K562 (cell line): ENCODE data around the gene FANK1. TPM values are rescaled to one million over a fixed set of nuclear protein-coding genes. Genes with fewer than 3 reads are reported as not detected.

Experiments used
- ATAC-seq: fragments of 200-7000 bp; cut with Tn5 transposase; 3 replicates; pipeline ENCODE4 v1.9.1; 2020; ENCODE audit warnings: moderate library complexity
- BruUV-seq: library from RNA; stranded (reverse); fragments of 400-500 nt; replicated peaks from 2 replicates; lab custom pipeline; 2021; lab: Mats Ljungman, UMichigan
- CTCF ChIA-PET: fragments of 300-600 bp; formaldehyde crosslinking; extraction: SDS; loops from one replicate; lab custom pipeline; 2021; ENCODE audit warnings: low intra/inter-chr PET ratio; lab: Yijun Ruan, JAX
- POLR2A ChIA-PET: fragments of 300-600, 350-650 bp; sonication (Branson Sonifier 250); formaldehyde crosslinking; extraction: SDS; loops from one replicate; lab custom pipeline; 2021; ENCODE audit warnings: antibody characterized with exemption, inconsistent platforms; lab: Yijun Ruan, JAX
- DNase-seq, 4 experiments: peaks; one replicate each; pipeline versions ENCODE4 v3.0.0 to v3.0.0-alpha.2; 2011 to 2018; ENCODE audit warnings: low spot score in 3 of 4, mixed read lengths in 3 of 4; ENCODE audit errors: extremely low read depth in 1 of 4
- FAIRE-seq: peaks from 2 replicates; lab custom pipeline; 2011; peaks lifted over from hg19 to GRCh38; lab: Jason Lieb, UNC
- H2AFZ ChIP-seq: 2 replicates; pipeline ENCODE4 v1.6.0; 2011; ENCODE audit warnings: low read depth, low read length, control low read depth, inconsistent platforms
- H3K27ac ChIP-seq: fragments of 200-600 bp; 3 replicates; pipeline ENCODE4 v1.8.0; 2011; ENCODE audit warnings: low read depth, mild to moderate bottlenecking, control low read depth, inconsistent platforms, low read length, moderate library complexity, mixed read lengths; ENCODE audit errors: extremely low read depth
- H3K27me3 ChIP-seq, 2 experiments: fragments of 300-600 bp in 1 of 2; 2 replicates in 1 of 2; 3 replicates in 1 of 2; pipeline versions ENCODE4 v1.6.0 to v1.8.0; 2011; ENCODE audit warnings: inconsistent platforms in 2 of 2, low read length in 2 of 2, mild to moderate bottlenecking in 1 of 2, mixed read lengths in 1 of 2, moderate library complexity in 1 of 2; ENCODE audit not compliant: control insufficient read depth in 2 of 2, insufficient read depth in 2 of 2
- H3K36me3 ChIP-seq: fragments of 300-600 bp; 3 replicates; pipeline ENCODE4 v1.8.0; 2011; ENCODE audit warnings: mild to moderate bottlenecking, low read length, inconsistent platforms; ENCODE audit not compliant: control insufficient read depth, insufficient read depth
- H3K4me1 ChIP-seq, 2 experiments: fragments of 200-600 bp in 1 of 2; replicated peaks in 1 of 2; 2 replicates in 1 of 2; 3 replicates in 1 of 2; pipeline versions ENCODE4 v1.5.1 to v1.8.0; 2011; ENCODE audit warnings: inconsistent platforms in 2 of 2, low read length in 2 of 2, mild to moderate bottlenecking in 1 of 2, mixed read lengths in 1 of 2, moderate library complexity in 1 of 2; ENCODE audit not compliant: control insufficient read depth in 2 of 2, insufficient read depth in 2 of 2
- H3K4me2 ChIP-seq: 2 replicates; pipeline ENCODE4 v1.6.1; 2011; ENCODE audit warnings: low read length, control low read depth, inconsistent platforms, mixed read lengths; ENCODE audit not compliant: insufficient read depth
- H3K4me3 ChIP-seq: fragments of 200-600 bp; sonication (generic), shearing (Covaris generic); 2 replicates; pipeline ENCODE4 v1.5.1; 2016; ENCODE audit warnings: control low read depth, inconsistent platforms
- H3K79me2 ChIP-seq: fragments of 200-600 bp; 3 replicates; pipeline ENCODE4 v1.8.0; 2011; ENCODE audit warnings: low read length, inconsistent platforms; ENCODE audit not compliant: control insufficient read depth, insufficient read depth
- H3K9ac ChIP-seq, 2 experiments: 2 replicates each; pipeline versions ENCODE4 v1.6.0 to v1.6.1; 2011; ENCODE audit warnings: low read depth in 2 of 2, low read length in 2 of 2, control low read depth in 1 of 2, inconsistent platforms in 1 of 2, mild to moderate bottlenecking in 1 of 2, mixed read lengths in 1 of 2; ENCODE audit not compliant: insufficient read depth in 1 of 2
- H3K9me1 ChIP-seq: one replicate; pipeline ENCODE4 v1.6.0; 2011; ENCODE audit warnings: inconsistent platforms, mild to moderate bottlenecking, low read length, moderate library complexity; ENCODE audit not compliant: control insufficient read depth, insufficient read depth
- H3K9me3 ChIP-seq: replicated peaks from 2 replicates; pipeline ENCODE4 v1.5.1; 2011; ENCODE audit warnings: low read depth, low read length, inconsistent platforms; ENCODE audit not compliant: control insufficient read depth, insufficient read depth
- H4K20me1 ChIP-seq: replicated peaks from 2 replicates; pipeline ENCODE4 v1.6.1; 2011; ENCODE audit warnings: low read length, inconsistent platforms, mixed read lengths; ENCODE audit not compliant: control insufficient read depth, insufficient read depth
- CBX8 ChIP-seq: fragments of 200-600 bp; sonication (generic); IDR thresholded peaks from 2 replicates; pipeline ENCODE4 v1.6.1; 2012; ENCODE audit warnings: borderline replicate concordance, mixed run types, low read depth, mild to moderate bottlenecking, moderate library complexity, mixed read lengths, low read length, control low read depth, inconsistent platforms; ENCODE audit not compliant: poor library complexity, severe bottlenecking; ENCODE audit errors: extremely low read depth
- DPF2 ChIP-seq: fragments of 450-650 bp; IDR thresholded peaks from 2 replicates; pipeline ENCODE4 v1.6.1; 2016
- GTF2F1 ChIP-seq: IDR thresholded peaks from 2 replicates; pipeline ENCODE4 v1.6.1; 2011; ENCODE audit warnings: low read depth, low read length, improper control_type of control experiment
- MTF1 ChIP-seq: fragments of 250-450 bp; sonication (Bioruptor Pico); IDR thresholded peaks from 2 replicates; pipeline ENCODE4 v1.9.0; 2021; ENCODE audit warnings: moderate library complexity, mild to moderate bottlenecking, inconsistent platforms, borderline replicate concordance
- NCOA1 ChIP-seq: fragments of 450-650 bp; IDR thresholded peaks from 2 replicates; pipeline ENCODE4 v1.6.1; 2016; ENCODE audit warnings: low read depth
- NCOR1 ChIP-seq: fragments of 450-650 bp; IDR thresholded peaks from 2 replicates; pipeline ENCODE4 v1.6.1; 2016; ENCODE audit warnings: mild to moderate bottlenecking, moderate library complexity
- NUFIP1 ChIP-seq: fragments of 450-650 bp; IDR thresholded peaks from 2 replicates; pipeline ENCODE4 v1.6.1; 2018; ENCODE audit not compliant: partially characterized antibody
- TAF1 ChIP-seq: IDR thresholded peaks from 2 replicates; pipeline ENCODE4 v1.6.1; 2011; ENCODE audit warnings: mild to moderate bottlenecking, low read length, moderate library complexity; ENCODE audit not compliant: insufficient read depth, control insufficient read depth, severe bottlenecking; ENCODE audit errors: extremely low read depth
- WGBS: fragments of 100-300 bp; shearing (Covaris generic); methylation state at CpG from one replicate; pipeline ENCODE4 v1.1.6; 2016; ENCODE audit warnings: low coverage, mixed read lengths; ENCODE audit not compliant: insufficient coverage; ENCODE audit errors: missing lambda C conversion rate; 5-methylcytosine and 5-hydroxymethylcytosine counted together
- in situ Hi-C: fragments of 300-500 bp; cut with MboI; formaldehyde crosslinking; loops from 4 replicates; pipeline ENCODE4 v1.15.0; 2018; ENCODE audit warnings: inconsistent platforms, mixed read lengths
- intact Hi-C: fragments of 100-400 bp; cut with micrococcal nuclease; formaldehyde crosslinking; loops from 2 replicates; pipeline ENCODE4 v1.14.2; 2022
- polyA plus RNA-seq, 8 experiments: library from polyadenylated mRNA; depleted of rRNA in 4 of 8; stranded (reverse) in 5 of 8; unstranded in 3 of 8; fragments of >200 nt; fragmentation: Nextera tagmentation in 2 of 8; fragmentation: Illumina TruSeq in 1 of 8; extraction: Ambion mirVana in 2 of 8; extraction: Trizol in 1 of 8; gene quantifications; 2 replicates each; pipeline versions ENCODE4 v1.2.1 to v1.2.3, GENCODE V29; 2011 to 2014; ENCODE audit warnings: inconsistent platforms in 1 of 8, missing spikeins in 1 of 8
- total RNA-seq, 7 experiments: library from RNA; depleted of rRNA in 6 of 7; stranded (reverse); fragments of >200 nt in 6 of 7; fragmentation: Illumina TruSeq in 2 of 7; extraction: Trizol in 2 of 7; gene quantifications; 2 replicates each; pipeline versions ENCODE4 v1.2.1 to v1.2.3, GENCODE V29; 2011 to 2021; ENCODE audit warnings: low replicate concordance in 1 of 7
- TF ChIP-seq, protein P1 (sequence below), 2 experiments: fragments of 200-800 bp in 1 of 2; sonication (Bioruptor generic) in 1 of 2; sonication (generic) in 1 of 2; formaldehyde crosslinking in 1 of 2; IDR thresholded peaks in 1 of 2; conservative IDR thresholded peaks in 1 of 2; 2 replicates each; pipeline versions ENCODE4 v1.5.0 to v1.6.1; 2016 to 2020; ENCODE audit warnings: missing compliant biosample characterization in 1 of 2, missing genetic modification characterization in 1 of 2, missing genetic modification reagents in 1 of 2
- TF ChIP-seq, protein P2 (sequence below): fragments of 450-650 bp; formaldehyde crosslinking; IDR thresholded peaks from 2 replicates; pipeline ENCODE4 v1.4.0; 2020; ENCODE audit warnings: mild to moderate bottlenecking
- TF ChIP-seq, protein P3 (sequence below): fragments of 250-450 bp; sonication (Bioruptor Pico); IDR thresholded peaks from 2 replicates; pipeline ENCODE4 v1.5.0; 2021

The FANK1 gene
- total and polyA plus RNA-seq, 9 of the 15 experiments (the other 6 are each of a cell fraction or from before 2014, with no cell fraction given), result 0.11 to 2.3 (median 0.51) TPM; not detected in 1

DNA sequence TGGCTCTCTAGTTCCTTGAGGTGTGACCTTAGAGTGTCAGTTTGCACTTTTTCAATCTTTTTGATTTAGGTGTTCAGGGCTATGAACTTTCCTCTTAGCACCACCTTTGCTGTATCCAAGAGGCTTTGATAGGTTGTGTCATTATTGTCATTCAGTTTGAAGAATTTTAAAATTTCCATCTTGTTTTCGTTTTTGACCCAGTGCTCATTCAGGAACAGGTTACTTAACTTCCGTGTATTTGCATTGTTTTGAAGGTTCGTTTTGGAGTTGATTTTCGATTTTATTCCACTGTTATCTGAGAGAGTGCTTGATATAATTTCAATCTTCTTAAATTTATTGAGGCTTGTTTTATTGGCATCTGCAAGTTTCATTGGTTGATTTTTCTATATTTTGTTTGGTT lies 37.3 kb downstream of the FANK1 start:
- 0% methylated on average over 4 of the region's 4 CpGs for WGBS
- no peak for FAIRE-seq
- in situ Hi-C loops, result no loop called here

GRCh38 chr10:125936331-125936730 lies 40.0 kb downstream of the FANK1 start:
- in situ Hi-C loops (no loop called here), intact Hi-C loops (no loop called here)
- ATAC-seq (no peak), FAIRE-seq (no peak), DNase-seq (no peak)
- no peaks in the 10 kb centered on the region for H3K4me1 ChIP-seq
- peaks cover 2 to 10% of the 10 kb centered on the region in 2 experiments; a peak in 4 of 5 replicates for H3K27me3 ChIP-seq
- no peak overlapping the region for H3K4me3 ChIP-seq
- H3K79me2 ChIP-seq, result no peaks in the 10 kb centered on the region
- ChIA-PET CTCF (no interaction called here), POLR2A (no interaction called here)
- H3K4me2 ChIP-seq, result no peak overlapping the region
- no peak overlapping the region for H3K27ac ChIP-seq
- no peaks in the 10 kb centered on the region for H3K9me3 ChIP-seq
- H3K9ac ChIP-seq, result no peak overlapping the region
- no peaks in the 10 kb centered on the region for H3K9me1 ChIP-seq
- no TSS peak for BruUV-seq
- H4K20me1 ChIP-seq, result no peaks in the 10 kb centered on the region
- 0% methylated on average over 2 of the region's 2 CpGs for WGBS
- H2AFZ ChIP-seq, result no peak overlapping the region
- H3K36me3 ChIP-seq, result no peaks in the 10 kb centered on the region
- no peak for TF ChIP-seq NCOR1
- TF ChIP-seq MTF1 (CRISPR knock-in tag), result no peak
- no peak for TF ChIP-seq NCOA1
- TF ChIP-seq, protein P1, sequence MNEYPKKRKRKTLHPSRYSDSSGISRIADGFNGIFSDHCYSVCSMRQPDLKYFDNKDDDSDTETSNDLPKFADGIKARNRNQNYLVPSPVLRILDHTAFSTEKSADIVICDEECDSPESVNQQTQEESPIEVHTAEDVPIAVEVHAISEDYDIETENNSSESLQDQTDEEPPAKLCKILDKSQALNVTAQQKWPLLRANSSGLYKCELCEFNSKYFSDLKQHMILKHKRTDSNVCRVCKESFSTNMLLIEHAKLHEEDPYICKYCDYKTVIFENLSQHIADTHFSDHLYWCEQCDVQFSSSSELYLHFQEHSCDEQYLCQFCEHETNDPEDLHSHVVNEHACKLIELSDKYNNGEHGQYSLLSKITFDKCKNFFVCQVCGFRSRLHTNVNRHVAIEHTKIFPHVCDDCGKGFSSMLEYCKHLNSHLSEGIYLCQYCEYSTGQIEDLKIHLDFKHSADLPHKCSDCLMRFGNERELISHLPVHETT (CRISPR knock-in tag; conservative IDR thresholded peaks at IDR 0.05 in 1 of 2, IDR thresholded peaks at IDR 0.05 in 1 of 2), result no peak
- TF ChIP-seq, protein P2, sequence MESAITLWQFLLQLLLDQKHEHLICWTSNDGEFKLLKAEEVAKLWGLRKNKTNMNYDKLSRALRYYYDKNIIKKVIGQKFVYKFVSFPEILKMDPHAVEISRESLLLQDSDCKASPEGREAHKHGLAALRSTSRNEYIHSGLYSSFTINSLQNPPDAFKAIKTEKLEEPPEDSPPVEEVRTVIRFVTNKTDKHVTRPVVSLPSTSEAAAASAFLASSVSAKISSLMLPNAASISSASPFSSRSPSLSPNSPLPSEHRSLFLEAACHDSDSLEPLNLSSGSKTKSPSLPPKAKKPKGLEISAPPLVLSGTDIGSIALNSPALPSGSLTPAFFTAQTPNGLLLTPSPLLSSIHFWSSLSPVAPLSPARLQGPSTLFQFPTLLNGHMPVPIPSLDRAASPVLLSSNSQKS, result no peak
- TF ChIP-seq, protein P3, sequence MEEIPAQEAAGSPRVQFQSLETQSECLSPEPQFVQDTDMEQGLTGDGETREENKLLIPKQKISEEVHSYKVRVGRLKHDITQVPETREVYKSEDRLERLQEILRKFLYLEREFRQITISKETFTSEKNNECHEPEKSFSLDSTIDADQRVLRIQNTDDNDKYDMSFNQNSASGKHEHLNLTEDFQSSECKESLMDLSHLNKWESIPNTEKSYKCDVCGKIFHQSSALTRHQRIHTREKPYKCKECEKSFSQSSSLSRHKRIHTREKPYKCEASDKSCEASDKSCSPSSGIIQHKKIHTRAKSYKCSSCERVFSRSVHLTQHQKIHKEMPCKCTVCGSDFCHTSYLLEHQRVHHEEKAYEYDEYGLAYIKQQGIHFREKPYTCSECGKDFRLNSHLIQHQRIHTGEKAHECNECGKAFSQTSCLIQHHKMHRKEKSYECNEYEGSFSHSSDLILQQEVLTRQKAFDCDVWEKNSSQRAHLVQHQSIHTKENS, result no peak
- no peak for TF ChIP-seq DPF2
- TF ChIP-seq NUFIP1, result no peak
- no peak for TF ChIP-seq GTF2F1

More for the DNA sequence above, 37.3 kb downstream of the FANK1 start:
- BruUV-seq, result no TSS peak
- ATAC-seq (no peak), DNase-seq (no peak)
- no peak overlapping the region for H3K9ac ChIP-seq
- no peaks in the 10 kb centered on the region for H3K36me3 ChIP-seq
- no peak overlapping the region for H3K4me2 ChIP-seq
- intact Hi-C loops, result no loop called here
- no peak overlapping the region for H2AFZ ChIP-seq
- POLR2A ChIA-PET, result no interaction called here
- H3K79me2 ChIP-seq, result no peaks in the 10 kb centered on the region
- H3K9me1 ChIP-seq, result no peaks in the 10 kb centered on the region
- peaks cover 0 to 10% of the 10 kb centered on the region in 2 experiments; a peak in 2 of 5 replicates for H3K27me3 ChIP-seq
- TF ChIP-seq TAF1, result no peak
- TF ChIP-seq CBX8, result peak; percentile 92
- H3K9me3 ChIP-seq, result no peaks in the 10 kb centered on the region
- no peak overlapping the region for H3K27ac ChIP-seq
- H3K4me1 ChIP-seq, result no peaks in the 10 kb centered on the region
- CTCF ChIA-PET, result no interaction called here
- H4K20me1 ChIP-seq, result no peaks in the 10 kb centered on the region
- no peak overlapping the region for H3K4me3 ChIP-seq
